Measurements from ENCODE around the gene DLG2.

GRCh38 chr11:83608571-83608970 lies 2018.6 kb downstream of the DLG2 start:
- TF ChIP-seq SMC3 (IDR thresholded peaks at IDR 0.05; ENCODE audit: low read depth, low read length) (no peak), POLR2A (IDR thresholded peaks at IDR 0.05; ENCODE audit: low read depth, low read length) (no peak), CTCF (conservative IDR thresholded peaks at IDR 0.05; ENCODE audit: low read depth, low read length) (no peak), RFX5 (IDR thresholded peaks at IDR 0.05; ENCODE audit: low read depth, low read length) (no peak), USF2 (IDR thresholded peaks at IDR 0.05; ENCODE audit: low read depth, low read length) (no peak)

All from IMR-90 (cell line).